ENCODE data around the gene DDX54. TPM values are rescaled to one million over a fixed set of nuclear protein-coding genes. Genes with fewer than 3 reads are reported as not detected.

DDX54 gene
- total RNA-seq, 1 experiment from 2014 or later = 80.1 TPM

DNA sequence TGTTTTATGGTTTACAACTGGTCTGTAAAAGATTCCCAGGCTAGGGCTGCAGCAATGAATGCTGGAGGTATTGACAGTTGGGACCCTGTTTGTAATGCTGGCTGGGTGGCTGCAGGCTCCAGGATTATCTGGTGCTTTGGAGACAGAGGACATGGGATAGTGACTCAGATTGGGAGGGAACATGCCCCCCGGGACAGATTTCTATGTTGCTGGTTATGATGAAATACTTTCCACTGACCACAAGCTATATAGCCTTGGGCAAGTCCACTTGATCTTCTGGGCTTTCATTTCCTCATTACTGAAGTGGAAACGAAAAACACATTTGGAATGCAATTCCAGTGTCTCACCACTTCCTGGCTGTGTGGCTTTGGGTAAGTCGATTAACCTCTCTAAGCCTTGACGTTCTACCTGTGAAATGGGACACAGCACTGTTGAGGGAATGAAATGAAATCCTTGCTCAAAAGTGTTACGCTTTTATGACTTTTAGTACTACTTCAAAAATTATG, 29.7 kb upstream of the DDX54 start:
- Histone ChIP-seq H3K27me3 (ENCODE audit: insufficient read depth, low read depth) (no peaks in the 10 kb centered on the region), H3K4me1 (replicated peaks; ENCODE audit: insufficient read depth) (peaks cover 44% of the 10 kb centered on the region), H3K9me3 (ENCODE audit: insufficient read depth, low read depth) (no peaks in the 10 kb centered on the region), H2AFZ (no peak overlapping the region), H3K79me2 (ENCODE audit: low read depth) (0 out of 2 replicates have a peak, but pooled peaks cover under 1% of the 10 kb centered on the region), H3K27ac (peak overlapping the region; percentile 80), H3K4me2 (peak overlapping the region; percentile 55), H3K4me3 (no peak overlapping the region; the same call in 1 of the 2 replicates), H3F3A (ENCODE audit: insufficient read depth, low read depth) (peaks cover 26% of the 10 kb centered on the region), H4K20me1 (ENCODE audit: insufficient read depth) (no peaks in the 10 kb centered on the region), H3K36me3 (ENCODE audit: low read depth) (no peaks in the 10 kb centered on the region), H3K9me2 (ENCODE audit: insufficient read depth) (no peaks in the 10 kb centered on the region)
- ChIA-PET POLR2A (ENCODE audit: unreplicated experiment) (no interaction called here), CTCF (no interaction called here)
- DNase-seq = peak; percentile 81 to 99
- BruUV-seq (replicated peaks) = no TSS peak
- intact Hi-C loops (cut with micrococcal nuclease; ENCODE audit: unreplicated experiment) = loop anchor here (1.0 kb wide), 1 partner anchor 26 kb away; no protein-coding TSS in a partner anchor
- TF ChIP-seq, protein P1, sequence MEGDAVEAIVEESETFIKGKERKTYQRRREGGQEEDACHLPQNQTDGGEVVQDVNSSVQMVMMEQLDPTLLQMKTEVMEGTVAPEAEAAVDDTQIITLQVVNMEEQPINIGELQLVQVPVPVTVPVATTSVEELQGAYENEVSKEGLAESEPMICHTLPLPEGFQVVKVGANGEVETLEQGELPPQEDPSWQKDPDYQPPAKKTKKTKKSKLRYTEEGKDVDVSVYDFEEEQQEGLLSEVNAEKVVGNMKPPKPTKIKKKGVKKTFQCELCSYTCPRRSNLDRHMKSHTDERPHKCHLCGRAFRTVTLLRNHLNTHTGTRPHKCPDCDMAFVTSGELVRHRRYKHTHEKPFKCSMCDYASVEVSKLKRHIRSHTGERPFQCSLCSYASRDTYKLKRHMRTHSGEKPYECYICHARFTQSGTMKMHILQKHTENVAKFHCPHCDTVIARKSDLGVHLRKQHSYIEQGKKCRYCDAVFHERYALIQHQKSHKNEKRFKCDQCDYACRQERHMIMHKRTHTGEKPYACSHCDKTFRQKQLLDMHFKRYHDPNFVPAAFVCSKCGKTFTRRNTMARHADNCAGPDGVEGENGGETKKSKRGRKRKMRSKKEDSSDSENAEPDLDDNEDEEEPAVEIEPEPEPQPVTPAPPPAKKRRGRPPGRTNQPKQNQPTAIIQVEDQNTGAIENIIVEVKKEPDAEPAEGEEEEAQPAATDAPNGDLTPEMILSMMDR (conservative IDR thresholded peaks at IDR 0.05) = peak; percentile 52
- TF ChIP-seq EZH2 (IDR thresholded peaks at IDR 0.05; ENCODE audit: low read depth) = no peak

DNA sequence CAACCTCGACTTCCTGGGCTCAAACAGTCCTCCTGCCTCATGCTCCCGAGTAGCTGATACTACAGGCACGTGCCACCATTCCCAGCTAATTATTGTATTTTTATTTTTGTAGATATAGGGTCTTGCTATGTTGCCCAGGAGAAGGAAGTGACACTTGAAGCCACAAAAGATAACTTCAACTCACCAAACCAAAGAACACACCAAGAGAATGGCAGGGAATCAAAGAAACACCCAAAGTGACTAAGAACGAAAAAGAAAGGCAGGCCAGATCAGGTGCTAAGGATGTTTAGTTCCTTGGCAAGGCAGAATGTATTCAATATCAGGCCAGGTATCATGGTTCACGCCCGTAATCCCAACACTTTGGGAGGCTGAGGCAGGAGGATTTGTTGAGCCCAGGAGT, 25.9 kb upstream of the DDX54 start:
- POLR2A ChIA-PET (ENCODE audit: unreplicated experiment) = no interaction called here
- H3K27me3 ChIP-seq (ENCODE audit: insufficient read depth, low read depth) = no peaks in the 10 kb centered on the region
- peaks cover 21% of the 10 kb centered on the region for H3F3A ChIP-seq (ENCODE audit: insufficient read depth, low read depth)
- H3K27ac ChIP-seq = no peak overlapping the region
- TF ChIP-seq, protein P1 (conservative IDR thresholded peaks at IDR 0.05) = no peak
- no peak for TF ChIP-seq EZH2 (IDR thresholded peaks at IDR 0.05; ENCODE audit: low read depth)
- no peaks in the 10 kb centered on the region for H3K79me2 ChIP-seq (ENCODE audit: low read depth)
- no peaks in the 10 kb centered on the region for H3K36me3 ChIP-seq (ENCODE audit: low read depth)
- H3K4me3 ChIP-seq = no peak overlapping the region
- DNase-seq = no peak
- H3K4me2 ChIP-seq = no peak overlapping the region
- peaks cover 24% of the 10 kb centered on the region for H3K4me1 ChIP-seq (replicated peaks; ENCODE audit: insufficient read depth)
- intact Hi-C loops (cut with micrococcal nuclease; ENCODE audit: unreplicated experiment) = no loop called here
- BruUV-seq (replicated peaks) = no TSS peak
- H4K20me1 ChIP-seq (ENCODE audit: insufficient read depth) = no peaks in the 10 kb centered on the region
- no peak overlapping the region for H2AFZ ChIP-seq
- CTCF ChIA-PET = no interaction called here
- no peaks in the 10 kb centered on the region for H3K9me2 ChIP-seq (ENCODE audit: insufficient read depth)
- H3K9me3 ChIP-seq (ENCODE audit: insufficient read depth, low read depth) = no peaks in the 10 kb centered on the region

DNA sequence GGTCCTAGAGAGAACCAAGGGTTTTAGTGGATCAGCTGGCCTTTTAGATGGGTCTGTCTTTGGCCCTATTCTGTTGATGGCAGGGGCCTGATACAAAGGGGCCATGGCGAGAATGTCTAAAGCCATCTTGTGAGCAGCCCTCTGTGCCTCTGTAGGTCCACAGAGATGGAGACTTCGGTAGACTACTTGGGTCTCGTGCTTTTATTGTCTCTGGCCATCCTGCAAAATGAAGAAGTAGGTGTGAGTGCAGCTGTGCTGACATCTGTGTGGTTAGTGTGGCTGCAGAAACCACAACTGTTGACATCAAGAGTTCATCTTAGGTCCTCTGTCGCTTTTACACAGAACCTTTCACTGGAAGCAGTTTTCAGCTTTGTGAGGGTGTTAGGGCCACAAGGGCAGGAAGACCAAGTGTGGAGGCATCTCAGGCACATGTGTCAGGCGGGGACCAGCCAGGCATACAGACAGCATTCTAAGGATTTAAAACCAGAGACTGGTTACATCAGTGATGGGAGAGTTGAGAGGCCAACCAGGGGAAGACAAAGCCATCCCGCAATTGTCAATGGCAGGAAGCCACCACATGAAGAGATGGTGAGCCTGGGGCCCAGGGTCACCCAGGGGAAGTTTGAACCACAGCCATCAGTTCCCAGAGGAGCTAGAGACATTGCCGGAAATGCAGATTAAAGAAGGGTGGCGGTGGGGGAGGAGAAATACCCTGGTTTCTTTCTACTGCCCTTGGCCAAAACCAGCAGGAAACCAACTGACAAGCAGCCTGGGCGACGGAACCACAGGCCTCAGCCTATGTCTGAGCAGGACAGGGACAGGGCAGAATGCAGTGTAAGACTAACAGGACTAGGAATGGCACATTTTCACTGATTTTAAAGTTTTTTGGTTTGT, 23.0 kb upstream of the DDX54 start:
- Histone ChIP-seq H2AFZ (no peak overlapping the region), H3K27ac (no peak overlapping the region), H3F3A (ENCODE audit: insufficient read depth, low read depth) (peaks cover 16% of the 10 kb centered on the region; the same call in 1 of the 2 replicates), H4K20me1 (ENCODE audit: insufficient read depth) (no peaks in the 10 kb centered on the region), H3K4me3 (no peak overlapping the region), H3K36me3 (ENCODE audit: low read depth) (no peaks in the 10 kb centered on the region), H3K9me2 (ENCODE audit: insufficient read depth) (no peaks in the 10 kb centered on the region), H3K4me1 (replicated peaks; ENCODE audit: insufficient read depth) (peaks cover 12% of the 10 kb centered on the region), H3K4me2 (no peak overlapping the region), H3K79me2 (ENCODE audit: low read depth) (no peaks in the 10 kb centered on the region), H3K9me3 (ENCODE audit: insufficient read depth, low read depth) (no peaks in the 10 kb centered on the region), H3K27me3 (ENCODE audit: insufficient read depth, low read depth) (no peaks in the 10 kb centered on the region)
- TF ChIP-seq, protein P1 (conservative IDR thresholded peaks at IDR 0.05) = no peak
- TF ChIP-seq EZH2 (IDR thresholded peaks at IDR 0.05; ENCODE audit: low read depth) = no peak
- DNase-seq = no peak
- POLR2A ChIA-PET (ENCODE audit: unreplicated experiment) = no interaction called here
- BruUV-seq (replicated peaks) = no TSS peak
- intact Hi-C loops (cut with micrococcal nuclease; ENCODE audit: unreplicated experiment) = no loop called here
- CTCF ChIA-PET = no interaction called here

Data from PC-9 (cell line).